Measurements from ENCODE around the gene XPA.

GRCh38 chr9:97741947-97742346 is 44.8 kb upstream of the XPA start:
- TF ChIP-seq EZH2 (IDR thresholded peaks at IDR 0.05; ENCODE audit: borderline replicate concordance, control insufficient read depth, low read depth, low read length): no peak
- TF ChIP-seq, protein P1, sequence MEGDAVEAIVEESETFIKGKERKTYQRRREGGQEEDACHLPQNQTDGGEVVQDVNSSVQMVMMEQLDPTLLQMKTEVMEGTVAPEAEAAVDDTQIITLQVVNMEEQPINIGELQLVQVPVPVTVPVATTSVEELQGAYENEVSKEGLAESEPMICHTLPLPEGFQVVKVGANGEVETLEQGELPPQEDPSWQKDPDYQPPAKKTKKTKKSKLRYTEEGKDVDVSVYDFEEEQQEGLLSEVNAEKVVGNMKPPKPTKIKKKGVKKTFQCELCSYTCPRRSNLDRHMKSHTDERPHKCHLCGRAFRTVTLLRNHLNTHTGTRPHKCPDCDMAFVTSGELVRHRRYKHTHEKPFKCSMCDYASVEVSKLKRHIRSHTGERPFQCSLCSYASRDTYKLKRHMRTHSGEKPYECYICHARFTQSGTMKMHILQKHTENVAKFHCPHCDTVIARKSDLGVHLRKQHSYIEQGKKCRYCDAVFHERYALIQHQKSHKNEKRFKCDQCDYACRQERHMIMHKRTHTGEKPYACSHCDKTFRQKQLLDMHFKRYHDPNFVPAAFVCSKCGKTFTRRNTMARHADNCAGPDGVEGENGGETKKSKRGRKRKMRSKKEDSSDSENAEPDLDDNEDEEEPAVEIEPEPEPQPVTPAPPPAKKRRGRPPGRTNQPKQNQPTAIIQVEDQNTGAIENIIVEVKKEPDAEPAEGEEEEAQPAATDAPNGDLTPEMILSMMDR (IDR thresholded peaks at IDR 0.05 in 2 of 3, conservative IDR thresholded peaks at IDR 0.05 in 1 of 3; ENCODE audit: control insufficient read depth in 2 of 3, extremely low read depth in 1 of 3, insufficient read depth in 1 of 3, low read depth in 3 of 3, low read length in 3 of 3): no peak
- no peak for TF ChIP-seq ZZZ3 (IDR thresholded peaks at IDR 0.05; ENCODE audit: control insufficient read depth, insufficient read length, low read depth)
- TF ChIP-seq, protein P2, sequence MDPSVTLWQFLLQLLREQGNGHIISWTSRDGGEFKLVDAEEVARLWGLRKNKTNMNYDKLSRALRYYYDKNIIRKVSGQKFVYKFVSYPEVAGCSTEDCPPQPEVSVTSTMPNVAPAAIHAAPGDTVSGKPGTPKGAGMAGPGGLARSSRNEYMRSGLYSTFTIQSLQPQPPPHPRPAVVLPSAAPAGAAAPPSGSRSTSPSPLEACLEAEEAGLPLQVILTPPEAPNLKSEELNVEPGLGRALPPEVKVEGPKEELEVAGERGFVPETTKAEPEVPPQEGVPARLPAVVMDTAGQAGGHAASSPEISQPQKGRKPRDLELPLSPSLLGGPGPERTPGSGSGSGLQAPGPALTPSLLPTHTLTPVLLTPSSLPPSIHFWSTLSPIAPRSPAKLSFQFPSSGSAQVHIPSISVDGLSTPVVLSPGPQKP (IDR thresholded peaks at IDR 0.05; ENCODE audit: low read depth, low read length): no peak
- TF ChIP-seq KDM1A (IDR thresholded peaks at IDR 0.05; ENCODE audit: borderline replicate concordance): no peak
- no peak for TF ChIP-seq CBX5 (IDR thresholded peaks at IDR 0.05; ENCODE audit: low read depth)
- no peak for TF ChIP-seq SMAD1 (IDR thresholded peaks at IDR 0.05; ENCODE audit: low read depth, partially characterized antibody)

Data from GM12878 (cell line).